Nephron progenitor cell (in vitro differentiated cells): ENCODE measurements around the gene MESD.
"Not testable (repeated sequence)": the region's sequence is repeated elsewhere in the genome, so short reads cannot be mapped to it uniquely, and the experiment has no call there.

Experiments
- DNase-seq: peaks from one replicate; pipeline ENCODE4 v3.0.0; 2021
- H3K27ac Mint-ChIP-seq: 2 replicates; pipeline ENCODE4 v1.8.0; 2021; ENCODE audit warnings: mild to moderate bottlenecking, moderate library complexity, mixed read lengths
- H3K27me3 Mint-ChIP-seq: 2 replicates; pipeline ENCODE4 v1.8.0; 2021; ENCODE audit warnings: mild to moderate bottlenecking, low read depth, mixed read lengths; ENCODE audit not compliant: poor library complexity
- H3K36me3 Mint-ChIP-seq: 2 replicates; pipeline ENCODE4 v1.8.0; 2021; ENCODE audit warnings: low read depth, mixed read lengths
- H3K4me1 Mint-ChIP-seq: 2 replicates; pipeline ENCODE4 v1.8.0; 2021; ENCODE audit warnings: mixed read lengths
- H3K4me3 Mint-ChIP-seq: 2 replicates; pipeline ENCODE4 v1.8.0; 2021; ENCODE audit warnings: mild to moderate bottlenecking, moderate library complexity, mixed read lengths
- H3K9me3 Mint-ChIP-seq: 2 replicates; pipeline ENCODE4 v1.8.0; 2021; ENCODE audit warnings: mild to moderate bottlenecking, moderate library complexity, mixed read lengths
- CTCF ChIP-seq: fragments of 200-600 bp; sonication (generic); IDR thresholded peaks from 2 replicates; pipeline ENCODE4 v1.5.0; 2021; ENCODE audit warnings: antibody characterized with exemption

The MESD gene

GRCh38 chr15:80958818-80959495 is 30.7 kb downstream of the MESD start:
- no peak for DNase-seq
- TF ChIP-seq CTCF: no peak
- Mint-ChIP-seq H3K27ac (no peak overlapping the region), H3K4me1 (peaks cover 24% of the 10 kb centered on the region), H3K27me3 (no peaks in the 10 kb centered on the region), H3K9me3 (peaks cover 14% of the 10 kb centered on the region), H3K4me3 (no peak overlapping the region), H3K36me3 (peaks cover 52% of the 10 kb centered on the region)

GRCh38 chr15:80957976-80958375 is 31.6 kb downstream of the MESD start:
- no peak overlapping the region for H3K4me3 Mint-ChIP-seq
- H3K36me3 Mint-ChIP-seq: peaks cover 43% of the 10 kb centered on the region
- peaks cover 9% of the 10 kb centered on the region for H3K9me3 Mint-ChIP-seq
- no peaks in the 10 kb centered on the region for H3K27me3 Mint-ChIP-seq
- no peak for DNase-seq
- TF ChIP-seq CTCF: no peak
- no peak overlapping the region for H3K27ac Mint-ChIP-seq
- H3K4me1 Mint-ChIP-seq: peaks cover 34% of the 10 kb centered on the region

- peaks cover 39% of the 10 kb centered on the region for H3K36me3 Mint-ChIP-seq
- H3K27me3 Mint-ChIP-seq: no peaks in the 10 kb centered on the region
- no peak overlapping the region for H3K27ac Mint-ChIP-seq
- H3K4me1 Mint-ChIP-seq: peaks cover 38% of the 10 kb centered on the region
- TF ChIP-seq CTCF: no peak
- no peak overlapping the region for H3K4me3 Mint-ChIP-seq
- H3K9me3 Mint-ChIP-seq: peaks cover 6% of the 10 kb centered on the region
- DNase-seq: no peak
Observed at GRCh38 chr15:80957556-80957955, 32.1 kb downstream of the MESD start.

GRCh38 chr15:80955571-80956452 is 33.8 kb downstream of the MESD start:
- H3K27me3 Mint-ChIP-seq, H3K9me3 Mint-ChIP-seq, H3K4me3 Mint-ChIP-seq, DNase-seq: not testable (repeated sequence)
- peaks cover 39% of the 10 kb centered on the region for H3K4me1 Mint-ChIP-seq
- H3K27ac Mint-ChIP-seq: peak overlapping the region; percentile 49
- H3K36me3 Mint-ChIP-seq: peaks cover 34% of the 10 kb centered on the region

- Mint-ChIP-seq H3K4me3 (no peak overlapping the region), H3K9me3 (no peaks in the 10 kb centered on the region), H3K4me1 (peaks cover 39% of the 10 kb centered on the region), H3K27me3 (no peaks in the 10 kb centered on the region), H3K36me3 (peaks cover 30% of the 10 kb centered on the region), H3K27ac (peak overlapping the region; percentile 66)
- DNase-seq: no peak
- no peak for TF ChIP-seq CTCF
Observed at GRCh38 chr15:80953953-80954778, 35.5 kb downstream of the MESD start.
